Activated T-cell treated with anti-CD3 and anti-CD28 coated beads for 4 hours (primary cell): Measurements from ENCODE around the gene APLP1.
"Not testable (repeated sequence)": the region's sequence is repeated elsewhere in the genome, so short reads cannot be mapped to it uniquely, and the experiment has no call there.

Experiments
- DNase-seq: peaks from one replicate; pipeline ENCODE4 v3.0.0-alpha.2; 2020

Gene APLP1

DNA sequence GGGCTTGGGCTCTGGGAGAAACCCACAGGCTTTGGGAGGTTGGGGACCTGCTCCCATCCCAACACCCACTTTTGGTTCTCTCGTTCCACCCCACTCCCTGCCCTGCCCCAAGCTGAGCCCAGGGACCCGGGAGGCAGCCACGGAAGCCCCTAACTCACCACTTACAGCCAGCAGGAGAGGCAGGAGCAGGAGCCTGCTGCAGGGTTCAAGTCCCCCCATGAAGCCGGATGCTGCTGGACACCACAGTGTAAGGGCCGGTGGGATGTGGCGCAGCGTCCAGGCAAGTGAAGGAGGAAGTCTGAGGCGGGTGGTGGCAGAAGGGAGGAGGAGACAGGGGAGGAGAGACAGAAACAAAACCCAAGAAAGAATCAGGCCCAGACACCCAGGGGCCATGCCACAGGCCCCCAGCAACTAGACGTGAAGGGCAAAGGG lies 39.7 kb downstream of the APLP1 start, which contains the start of gene TYROBP:
Gene TYROBP (minus strand): TSS at position 286 of the 432 bp plus-strand sequence. CDS start 67 bp downstream, at position 219.
- no peak for DNase-seq

DNA sequence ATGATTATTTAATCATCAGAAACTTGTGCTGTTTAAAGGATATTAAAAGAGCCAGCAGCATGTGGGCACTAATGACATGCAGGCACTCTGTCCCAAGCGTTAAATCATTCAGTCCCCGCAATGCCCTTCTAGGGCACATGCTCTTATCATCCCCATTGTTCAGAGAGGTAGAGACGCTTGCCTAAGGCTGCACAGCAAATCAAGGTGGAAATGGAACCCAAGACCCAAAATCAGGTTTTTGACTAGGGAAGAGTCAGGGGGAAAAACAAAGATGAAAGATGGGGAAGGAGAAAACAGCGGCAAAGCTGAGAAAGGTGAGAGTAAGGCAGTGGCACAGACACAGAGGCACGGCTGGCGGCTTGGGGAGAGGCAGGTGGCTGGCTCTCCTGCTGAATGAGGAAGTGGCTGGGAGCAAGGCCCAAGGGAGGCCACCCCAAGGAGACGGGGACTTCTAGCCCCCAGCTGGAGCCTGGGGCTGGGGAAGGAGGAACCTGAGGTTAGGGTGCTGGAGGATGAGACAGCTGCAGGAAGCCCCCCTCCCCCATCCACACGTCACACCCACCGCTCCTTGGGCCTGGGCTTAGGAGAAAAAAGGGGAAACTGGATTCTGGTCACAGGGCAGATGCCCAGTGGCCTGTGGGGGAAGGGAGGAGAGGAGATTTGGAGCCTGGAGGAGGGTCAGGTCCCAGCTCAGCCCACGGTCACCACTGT lies 40.8 kb downstream of the APLP1 start:
- no peak for DNase-seq

DNA sequence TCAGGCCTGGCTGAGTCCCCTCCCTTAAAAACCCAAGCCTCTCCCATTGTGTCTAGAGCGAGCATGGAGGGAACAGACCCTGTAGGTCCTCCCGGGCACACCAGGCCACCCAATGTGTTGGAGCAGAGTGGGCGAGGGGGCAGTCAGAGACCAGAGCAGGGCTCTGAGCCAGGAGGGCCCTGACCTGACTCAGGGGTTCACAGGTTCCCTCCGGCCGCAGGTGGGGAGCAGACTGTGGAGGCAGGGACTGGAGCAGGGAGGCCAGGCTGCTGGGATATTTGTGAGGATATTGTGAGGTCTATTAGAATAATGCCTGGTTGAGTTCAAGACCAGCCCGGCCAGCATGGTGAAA lies 41.3 kb downstream of the APLP1 start:
- DNase-seq = no peak

DNA sequence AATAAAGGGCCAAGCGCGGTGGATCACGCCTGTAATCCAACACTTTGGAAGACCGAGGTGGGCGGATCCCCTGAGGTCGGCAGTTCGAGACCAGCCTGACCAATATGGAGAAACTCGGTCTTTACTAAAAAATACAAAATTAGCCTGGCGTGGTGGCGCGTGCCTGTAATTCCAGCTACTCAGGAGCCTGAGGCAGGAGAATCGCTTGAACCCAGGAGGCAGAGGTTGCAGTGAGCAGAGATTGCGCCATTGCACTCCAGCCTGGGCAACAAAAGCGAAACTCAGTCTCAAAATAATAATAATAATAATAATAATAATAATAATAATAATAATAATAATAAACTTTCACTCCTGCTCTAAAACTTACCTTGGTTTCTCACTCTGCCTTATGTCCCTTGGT lies 42.0 kb downstream of the APLP1 start:
- not testable (repeated sequence) for DNase-seq

DNA sequence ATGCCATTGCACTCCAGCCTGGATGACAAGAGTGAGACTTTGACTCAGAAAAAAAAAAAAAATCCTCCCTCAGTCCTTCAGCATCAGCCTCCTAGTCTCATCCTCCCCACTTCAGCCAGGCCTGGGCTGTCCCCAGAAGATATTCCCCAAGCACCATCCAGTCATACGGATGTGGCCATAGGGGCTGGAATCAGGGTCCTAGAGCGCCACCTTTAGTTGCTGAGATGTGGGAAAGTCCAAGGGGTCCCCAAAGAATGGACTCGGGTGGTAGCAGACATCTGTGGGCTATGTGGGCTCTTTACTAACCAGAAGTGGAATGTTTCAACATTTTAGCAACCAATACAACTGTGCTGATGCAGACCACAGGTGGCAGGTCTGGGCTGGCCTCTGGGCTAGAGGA lies 42.8 kb downstream of the APLP1 start:
- no peak for DNase-seq

DNA sequence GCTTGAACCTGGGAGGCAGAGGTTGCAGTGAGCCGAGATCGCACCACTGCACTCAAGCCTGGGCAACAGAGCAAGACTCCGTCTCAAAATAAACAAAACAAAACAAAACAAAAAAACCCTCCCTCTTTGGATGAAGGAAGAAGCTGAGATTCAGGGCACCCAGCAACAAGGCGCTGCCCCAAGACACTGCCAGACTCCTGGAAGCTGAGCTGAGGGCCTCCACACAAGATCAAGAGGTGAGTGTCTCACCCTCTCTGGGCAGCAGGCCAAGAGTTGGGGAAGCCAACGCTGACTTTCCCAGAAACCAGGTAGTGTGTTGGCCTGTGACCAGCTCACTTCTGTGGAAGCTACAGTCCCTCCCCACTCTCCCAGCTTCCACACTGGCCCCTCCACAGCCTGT lies 43.4 kb downstream of the APLP1 start:
- no peak for DNase-seq

DNA sequence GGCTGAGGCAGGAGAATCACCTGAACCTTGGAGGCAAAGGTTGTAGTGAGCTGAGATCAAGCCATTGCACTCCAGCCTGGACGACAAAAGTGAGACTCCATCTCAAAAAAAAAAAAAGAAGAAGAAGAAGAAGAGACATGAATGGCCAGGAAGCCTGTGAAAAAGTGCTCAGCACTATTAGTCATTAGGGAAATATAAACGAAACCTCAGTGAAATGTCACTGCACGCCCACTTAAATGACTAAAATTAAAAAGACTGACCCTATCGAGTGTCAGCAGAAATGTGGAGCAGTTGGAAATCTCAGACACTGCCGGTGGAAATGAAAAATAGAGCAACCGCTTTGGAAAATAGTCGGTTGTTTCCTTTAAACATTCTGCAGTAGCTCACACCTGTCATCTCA lies 45.2 kb downstream of the APLP1 start:
- DNase-seq = no peak

DNA sequence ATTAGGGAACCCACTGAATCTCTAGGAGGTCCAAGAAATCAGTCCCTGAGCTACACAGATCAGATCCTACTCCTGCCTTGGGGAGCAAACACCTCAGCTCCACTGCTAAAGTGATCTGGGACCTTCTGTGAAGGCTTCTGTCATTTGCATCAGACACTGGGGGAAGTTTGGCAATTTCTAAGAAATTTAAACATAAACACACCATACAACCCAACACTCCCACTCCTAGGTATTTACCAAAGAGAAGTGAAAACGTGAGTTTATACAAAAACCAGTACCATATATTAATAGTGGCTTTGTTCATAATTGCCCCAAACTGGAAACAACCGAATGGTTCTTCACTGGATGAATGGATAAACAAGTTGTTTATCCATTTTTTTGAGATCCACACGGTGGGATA lies 47.1 kb downstream of the APLP1 start:
- DNase-seq = no peak

DNA sequence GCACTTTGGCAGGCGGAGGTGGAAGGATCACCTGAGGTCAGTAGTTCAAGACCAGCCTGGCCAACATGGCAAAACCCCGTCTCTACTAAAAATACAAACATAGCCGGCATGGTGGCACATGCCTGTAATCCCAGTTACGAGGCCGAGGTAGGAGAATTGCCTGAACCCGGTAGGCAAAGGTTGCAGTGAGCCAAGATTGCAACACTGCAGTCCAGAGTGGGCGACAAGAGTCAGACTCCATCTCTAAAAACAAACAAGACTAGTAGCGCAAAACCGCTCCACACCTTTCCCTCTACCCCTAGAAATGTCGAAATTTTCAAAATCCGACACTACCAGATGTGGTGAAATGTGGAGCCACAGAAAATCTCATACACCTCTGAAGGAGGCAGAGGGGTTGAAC lies 50.9 kb downstream of the APLP1 start:
- DNase-seq = no peak

DNA sequence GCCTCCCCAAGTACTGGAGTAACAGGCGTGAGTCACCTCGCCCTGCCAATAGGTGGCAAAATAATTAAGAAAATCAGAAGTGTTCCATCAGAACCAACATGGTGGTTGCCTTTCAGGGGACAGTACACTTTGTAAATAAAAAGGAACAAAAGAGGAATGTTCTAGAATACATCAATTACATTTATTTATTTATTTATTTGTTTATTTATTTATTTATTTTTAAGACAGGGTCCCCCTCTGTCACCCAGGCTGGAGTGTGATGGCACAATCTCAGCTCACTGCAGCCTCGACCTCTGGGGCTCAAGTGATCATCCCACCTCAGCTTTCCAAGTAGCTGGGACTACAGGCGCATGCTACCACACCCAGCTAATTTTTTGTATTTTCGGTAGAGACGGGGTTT lies 52.6 kb downstream of the APLP1 start:
- no peak for DNase-seq

DNA sequence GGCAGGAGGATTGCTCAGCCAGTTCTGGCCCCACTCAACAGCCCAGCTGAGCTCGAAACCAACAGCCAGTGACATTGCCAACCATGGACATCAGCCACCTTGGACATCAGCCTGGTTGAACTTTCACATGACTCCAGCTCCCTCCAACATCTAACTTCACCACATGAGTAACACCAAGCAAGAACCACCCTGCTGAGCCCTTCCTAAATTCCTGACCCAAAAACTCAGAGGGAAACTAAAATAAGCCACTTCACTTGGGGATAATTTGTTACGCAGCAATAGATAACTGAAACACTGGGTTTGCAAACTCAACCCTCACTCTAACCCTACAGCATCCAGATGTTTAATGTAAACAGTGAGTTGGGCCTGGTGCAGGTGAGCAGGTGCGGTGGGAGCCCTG lies 57.1 kb downstream of the APLP1 start:
- DNase-seq = no peak

DNA sequence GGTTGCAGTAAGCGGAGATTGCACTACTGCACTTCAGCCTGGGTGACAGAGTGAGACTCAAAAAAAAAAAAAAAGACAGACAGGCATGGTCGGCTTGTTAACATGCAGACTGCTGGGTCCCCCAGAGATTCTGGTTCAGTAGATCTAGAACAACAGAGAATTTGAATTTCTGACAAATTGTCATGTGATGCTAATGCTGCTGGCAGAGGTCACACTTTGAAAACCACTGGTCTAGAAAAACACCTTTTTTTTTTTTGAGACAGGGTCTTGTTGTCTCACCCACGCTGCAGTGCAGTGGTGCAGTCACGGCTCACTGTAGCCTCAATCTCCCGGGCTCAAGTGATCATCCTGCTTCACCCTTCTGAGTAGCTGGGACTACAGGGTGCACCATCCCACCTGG lies 60.1 kb downstream of the APLP1 start:
- DNase-seq = no peak
